HCT116 (cell line): ENCODE measurements around the gene GMDS.

Experiments used
- CEBPB ChIP-seq: IDR thresholded peaks from 2 replicates; pipeline ENCODE4 v1.6.1; 2012; ENCODE audit warnings: low read depth
- EGR1 ChIP-seq: IDR thresholded peaks from 2 replicates; pipeline ENCODE4 v1.6.1; 2012; ENCODE audit warnings: low read depth
- EZH2 ChIP-seq: fragments of 200-600 bp; sonication (generic); IDR thresholded peaks from 2 replicates; pipeline ENCODE4 v1.6.1; 2017; ENCODE audit warnings: antibody characterized with exemption, mixed run types
- EZH2phosphoT487 ChIP-seq: fragments of 200-600 bp; IDR thresholded peaks from 2 replicates; pipeline ENCODE4 v1.6.1; 2018; ENCODE audit warnings: antibody characterized with exemption, borderline replicate concordance
- MAX ChIP-seq: IDR thresholded peaks from 2 replicates; pipeline ENCODE4 v1.6.1; 2012
- POLR2A ChIP-seq: IDR thresholded peaks from 2 replicates; pipeline ENCODE4 v1.7.0; 2011; ENCODE audit warnings: borderline replicate concordance; ENCODE audit not compliant: insufficient read depth, insufficient read length; ENCODE audit errors: extremely low read depth
- POLR2AphosphoS5 ChIP-seq: IDR thresholded peaks from 2 replicates; pipeline ENCODE4 v1.6.1; 2011; ENCODE audit warnings: mild to moderate bottlenecking, low read depth, low read length, moderate library complexity
- RAD21 ChIP-seq: IDR thresholded peaks from 2 replicates; pipeline ENCODE4 v1.6.1; 2012; ENCODE audit warnings: low read depth, mild to moderate bottlenecking
- SIN3A ChIP-seq: IDR thresholded peaks from 2 replicates; pipeline ENCODE4 v1.6.1; 2012; ENCODE audit warnings: low read depth
- TCF7L2 ChIP-seq: IDR thresholded peaks from 2 replicates; pipeline ENCODE4 v1.7.0; 2011; ENCODE audit warnings: borderline replicate concordance, inconsistent platforms; ENCODE audit not compliant: insufficient read depth, insufficient read length; ENCODE audit errors: extremely low read depth
- ZBTB33 ChIP-seq: IDR thresholded peaks from 2 replicates; pipeline ENCODE4 v1.6.1; 2011; ENCODE audit warnings: mild to moderate bottlenecking, low read length, moderate library complexity; ENCODE audit not compliant: insufficient replicate concordance; ENCODE audit errors: extremely low read depth
- TF ChIP-seq, protein P1 (sequence below), 3 experiments: fragments of 200-600 bp in 1 of 3; sonication (generic) in 1 of 3; IDR thresholded peaks in 2 of 3; conservative IDR thresholded peaks in 1 of 3; 2 replicates each; pipeline ENCODE4 v1.5.1; 2012 to 2017; ENCODE audit warnings: low read depth in 2 of 3, low read length in 2 of 3, antibody characterized with exemption in 1 of 3, borderline replicate concordance in 1 of 3, control low read depth in 1 of 3, mild to moderate bottlenecking in 1 of 3, mixed read lengths in 1 of 3, mixed run types in 1 of 3, moderate library complexity in 1 of 3; ENCODE audit not compliant: insufficient read depth in 1 of 3
- TF ChIP-seq, protein P2 (sequence below): IDR thresholded peaks from 2 replicates; pipeline ENCODE4 v1.6.1; 2012; ENCODE audit warnings: low read depth

DNA sequence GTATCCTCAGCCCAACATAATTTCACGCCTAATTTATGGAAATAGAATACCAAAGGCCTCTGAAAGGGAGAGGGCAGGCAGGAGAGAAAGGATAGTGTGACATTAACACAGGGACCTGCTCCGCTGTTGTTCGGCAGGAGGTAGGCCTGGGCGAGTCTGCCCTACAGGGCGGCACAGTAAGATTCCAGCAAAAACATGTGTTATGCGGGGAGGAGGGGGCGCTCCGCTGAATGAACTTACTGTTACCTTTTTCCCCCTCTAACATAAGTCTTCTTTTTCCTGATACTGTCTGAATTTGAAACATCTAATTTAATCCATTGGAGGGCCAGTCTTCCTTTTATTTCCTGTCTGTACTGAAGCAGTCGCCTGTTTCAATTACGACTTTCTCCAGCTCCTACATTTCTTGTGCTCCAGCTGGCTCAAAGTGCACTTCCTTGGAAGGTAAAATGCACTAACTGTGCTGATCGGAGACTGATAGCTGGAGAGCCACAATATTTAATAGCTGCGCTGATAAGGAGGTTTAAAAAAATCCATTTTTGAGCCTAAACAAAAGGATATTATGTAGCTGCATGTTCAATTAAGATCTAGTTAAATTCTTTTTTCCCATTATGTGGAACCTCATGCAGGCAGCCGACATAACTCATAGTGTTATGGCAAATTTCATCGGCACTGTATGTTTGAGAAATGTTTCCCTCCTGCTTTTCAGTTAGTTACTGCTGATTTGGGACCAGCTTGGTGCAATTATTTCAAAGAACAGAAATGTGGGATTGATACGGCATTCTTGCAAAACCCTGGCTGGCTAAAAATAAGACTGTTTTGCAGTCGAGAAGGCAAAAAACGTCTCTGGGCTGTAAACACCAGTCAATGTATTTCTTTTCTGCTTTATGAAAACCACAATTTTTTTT is 442.7 kb downstream of the GMDS start:
- TF ChIP-seq EZH2phosphoT487 (no peak), ZBTB33 (no peak), EZH2 (no peak), POLR2A (no peak), CEBPB (no peak), TCF7L2 (no peak), SIN3A (no peak), POLR2AphosphoS5 (no peak), RAD21 (no peak), MAX (no peak), EGR1 (no peak)
- TF ChIP-seq, protein P1, sequence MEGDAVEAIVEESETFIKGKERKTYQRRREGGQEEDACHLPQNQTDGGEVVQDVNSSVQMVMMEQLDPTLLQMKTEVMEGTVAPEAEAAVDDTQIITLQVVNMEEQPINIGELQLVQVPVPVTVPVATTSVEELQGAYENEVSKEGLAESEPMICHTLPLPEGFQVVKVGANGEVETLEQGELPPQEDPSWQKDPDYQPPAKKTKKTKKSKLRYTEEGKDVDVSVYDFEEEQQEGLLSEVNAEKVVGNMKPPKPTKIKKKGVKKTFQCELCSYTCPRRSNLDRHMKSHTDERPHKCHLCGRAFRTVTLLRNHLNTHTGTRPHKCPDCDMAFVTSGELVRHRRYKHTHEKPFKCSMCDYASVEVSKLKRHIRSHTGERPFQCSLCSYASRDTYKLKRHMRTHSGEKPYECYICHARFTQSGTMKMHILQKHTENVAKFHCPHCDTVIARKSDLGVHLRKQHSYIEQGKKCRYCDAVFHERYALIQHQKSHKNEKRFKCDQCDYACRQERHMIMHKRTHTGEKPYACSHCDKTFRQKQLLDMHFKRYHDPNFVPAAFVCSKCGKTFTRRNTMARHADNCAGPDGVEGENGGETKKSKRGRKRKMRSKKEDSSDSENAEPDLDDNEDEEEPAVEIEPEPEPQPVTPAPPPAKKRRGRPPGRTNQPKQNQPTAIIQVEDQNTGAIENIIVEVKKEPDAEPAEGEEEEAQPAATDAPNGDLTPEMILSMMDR (IDR thresholded peaks at IDR 0.05 in 2 of 3, conservative IDR thresholded peaks at IDR 0.05 in 1 of 3; ENCODE audit: borderline replicate concordance in 1 of 3, insufficient read depth in 1 of 3, low read depth in 2 of 3, low read length in 2 of 3): no peak
- TF ChIP-seq, protein P2, sequence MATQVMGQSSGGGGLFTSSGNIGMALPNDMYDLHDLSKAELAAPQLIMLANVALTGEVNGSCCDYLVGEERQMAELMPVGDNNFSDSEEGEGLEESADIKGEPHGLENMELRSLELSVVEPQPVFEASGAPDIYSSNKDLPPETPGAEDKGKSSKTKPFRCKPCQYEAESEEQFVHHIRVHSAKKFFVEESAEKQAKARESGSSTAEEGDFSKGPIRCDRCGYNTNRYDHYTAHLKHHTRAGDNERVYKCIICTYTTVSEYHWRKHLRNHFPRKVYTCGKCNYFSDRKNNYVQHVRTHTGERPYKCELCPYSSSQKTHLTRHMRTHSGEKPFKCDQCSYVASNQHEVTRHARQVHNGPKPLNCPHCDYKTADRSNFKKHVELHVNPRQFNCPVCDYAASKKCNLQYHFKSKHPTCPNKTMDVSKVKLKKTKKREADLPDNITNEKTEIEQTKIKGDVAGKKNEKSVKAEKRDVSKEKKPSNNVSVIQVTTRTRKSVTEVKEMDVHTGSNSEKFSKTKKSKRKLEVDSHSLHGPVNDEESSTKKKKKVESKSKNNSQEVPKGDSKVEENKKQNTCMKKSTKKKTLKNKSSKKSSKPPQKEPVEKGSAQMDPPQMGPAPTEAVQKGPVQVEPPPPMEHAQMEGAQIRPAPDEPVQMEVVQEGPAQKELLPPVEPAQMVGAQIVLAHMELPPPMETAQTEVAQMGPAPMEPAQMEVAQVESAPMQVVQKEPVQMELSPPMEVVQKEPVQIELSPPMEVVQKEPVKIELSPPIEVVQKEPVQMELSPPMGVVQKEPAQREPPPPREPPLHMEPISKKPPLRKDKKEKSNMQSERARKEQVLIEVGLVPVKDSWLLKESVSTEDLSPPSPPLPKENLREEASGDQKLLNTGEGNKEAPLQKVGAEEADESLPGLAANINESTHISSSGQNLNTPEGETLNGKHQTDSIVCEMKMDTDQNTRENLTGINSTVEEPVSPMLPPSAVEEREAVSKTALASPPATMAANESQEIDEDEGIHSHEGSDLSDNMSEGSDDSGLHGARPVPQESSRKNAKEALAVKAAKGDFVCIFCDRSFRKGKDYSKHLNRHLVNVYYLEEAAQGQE: no peak
